HG02610 (cell line): ENCODE results near the gene SLC45A1.

Experiments
- ATAC-seq: cut with Tn5 transposase; IDR thresholded peaks from one replicate; pipeline ENCODE4 v1.9.1; 2021; ENCODE audit warnings: mild to moderate bottlenecking, moderate library complexity; ENCODE audit not compliant: unreplicated experiment

SLC45A1 gene

DNA sequence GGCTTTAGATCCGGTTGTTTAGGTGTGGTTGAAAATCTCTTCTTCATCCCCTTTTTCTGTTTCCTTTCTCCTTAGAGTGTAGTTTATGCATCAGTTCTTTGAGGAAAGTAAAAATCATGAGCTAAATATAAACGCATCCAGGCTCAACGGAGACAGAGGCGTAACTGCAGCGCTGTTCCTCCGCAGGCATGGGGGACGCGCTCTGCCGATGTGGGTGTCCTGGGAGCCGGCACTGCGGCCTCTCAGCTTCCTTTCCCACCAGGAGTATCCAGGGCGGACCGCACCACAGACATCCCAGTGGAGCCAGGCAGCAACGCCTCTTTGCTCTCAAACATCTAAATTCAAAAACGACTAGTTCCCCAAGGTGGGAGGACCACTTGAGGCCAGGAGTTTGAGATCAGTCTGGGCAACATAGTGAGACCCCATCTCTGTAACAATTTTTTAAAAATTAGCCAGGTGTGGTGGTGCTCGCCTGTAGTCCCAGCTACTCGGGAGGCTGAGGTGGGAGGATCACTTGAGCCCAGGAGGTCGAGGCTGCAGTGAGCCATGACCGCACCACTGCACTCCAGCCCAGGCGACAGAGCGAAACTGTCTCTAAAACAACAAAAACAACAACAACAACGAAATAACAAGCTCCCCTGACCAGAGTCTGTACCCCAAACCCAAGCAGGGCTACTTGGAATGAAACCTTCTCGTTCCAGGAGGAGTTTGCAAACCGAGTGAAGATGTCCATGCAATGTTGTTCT, 16.4 kb downstream of the SLC45A1 start:
- ATAC-seq = no peak

DNA sequence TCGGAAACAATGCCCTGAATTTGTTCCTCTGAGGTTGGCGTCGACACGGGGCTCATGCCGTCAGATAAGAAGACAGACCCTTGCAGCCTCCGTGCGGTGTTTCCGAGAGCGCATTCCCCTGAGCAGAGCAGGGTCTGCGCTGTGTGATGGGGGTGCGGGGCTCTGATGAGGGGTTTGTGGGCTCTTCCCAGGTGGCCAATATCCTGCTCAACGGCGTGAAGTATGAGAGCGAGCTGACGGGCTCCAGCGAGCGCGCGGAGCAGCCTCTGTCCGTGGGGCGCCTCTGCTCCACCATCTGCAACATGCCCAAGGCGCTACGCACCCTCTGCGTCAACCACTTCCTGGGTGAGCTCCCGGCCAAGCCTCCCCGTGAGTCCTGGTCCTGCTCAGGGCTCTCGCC, 17.3 kb downstream of the SLC45A1 start:
- no peak for ATAC-seq

DNA sequence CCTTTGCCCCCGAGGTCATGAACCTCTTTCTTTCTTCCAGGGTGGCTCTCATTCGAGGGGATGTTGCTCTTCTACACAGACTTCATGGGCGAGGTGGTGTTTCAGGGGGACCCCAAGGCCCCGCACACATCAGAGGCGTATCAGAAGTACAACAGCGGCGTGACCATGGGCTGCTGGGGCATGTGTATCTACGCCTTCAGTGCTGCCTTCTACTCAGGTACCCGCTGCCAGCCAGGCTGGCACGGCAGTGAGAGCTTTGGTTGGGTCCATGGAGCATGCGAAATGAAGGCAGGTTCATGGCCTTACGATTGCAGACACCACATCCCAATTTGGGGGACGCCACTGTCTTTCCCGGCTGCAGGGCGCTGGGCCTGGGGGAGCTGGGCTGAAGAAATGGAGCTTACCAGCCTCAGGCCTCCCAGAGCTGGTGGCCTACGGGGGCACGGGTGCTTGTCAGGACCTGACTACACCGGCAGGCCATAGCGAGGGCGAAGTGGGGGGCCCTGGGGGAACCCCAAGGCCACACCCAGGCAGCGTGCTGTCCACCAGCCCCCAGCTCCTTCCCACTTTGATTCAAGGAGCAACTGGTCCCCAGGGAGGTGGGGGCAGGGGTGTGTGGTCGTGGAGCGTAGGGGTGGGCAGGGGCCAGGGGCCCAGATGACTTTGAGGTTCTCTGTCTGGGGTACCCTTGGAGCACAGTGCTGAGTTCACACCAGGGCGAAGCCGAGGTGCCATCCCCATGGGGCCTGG, 20.0 kb downstream of the SLC45A1 start:
- no peak for ATAC-seq

- ATAC-seq = no peak
These were observed 20.8 kb downstream of the SLC45A1 start for GRCh38 chr1:8338526-8339202.

GRCh38 chr1:8339203-8339600, 21.3 kb downstream of the SLC45A1 start:
- ATAC-seq = no peak

DNA sequence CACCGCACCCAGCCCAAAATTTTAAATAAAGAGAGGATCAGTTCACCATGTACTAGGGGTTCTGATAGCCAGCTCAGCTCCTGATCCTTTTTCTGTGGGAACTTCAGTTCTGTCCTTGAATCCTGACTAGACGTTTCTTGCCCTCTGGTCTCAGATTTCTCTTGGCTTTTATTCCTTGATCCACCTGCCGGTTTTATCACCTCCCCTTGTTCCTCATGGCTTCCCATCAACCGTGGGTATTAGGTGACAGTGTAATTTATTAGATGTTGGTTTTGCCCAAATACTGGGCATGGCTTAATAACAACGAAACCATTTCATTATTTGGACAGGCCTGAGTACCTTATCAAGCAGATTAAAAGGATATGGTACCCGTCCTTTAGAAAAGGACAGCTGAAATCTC, 22.5 kb downstream of the SLC45A1 start:
- no peak for ATAC-seq

DNA sequence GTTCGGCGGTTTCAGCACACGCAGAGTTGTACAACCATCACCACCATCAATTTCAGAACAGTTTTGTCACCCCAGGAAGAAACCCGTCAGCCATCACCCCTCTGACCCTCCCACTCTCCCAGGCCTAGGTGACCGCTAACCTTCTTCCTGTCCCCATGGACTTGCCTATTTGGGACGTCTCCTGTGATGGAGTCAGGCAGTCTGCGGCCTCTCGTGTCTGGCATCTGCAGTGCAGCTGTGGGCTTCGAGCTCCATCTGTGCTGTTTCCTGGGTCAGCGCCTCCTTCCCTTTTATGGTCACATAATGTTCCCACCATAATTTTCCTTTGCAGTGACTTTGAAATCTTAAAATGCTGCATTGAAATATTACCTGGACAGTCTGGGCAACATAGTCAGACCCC, 24.4 kb downstream of the SLC45A1 start:
- ATAC-seq = no peak

- no peak for ATAC-seq
These were observed 25.1 kb downstream of the SLC45A1 start for GRCh38 chr1:8343044-8343443.

DNA sequence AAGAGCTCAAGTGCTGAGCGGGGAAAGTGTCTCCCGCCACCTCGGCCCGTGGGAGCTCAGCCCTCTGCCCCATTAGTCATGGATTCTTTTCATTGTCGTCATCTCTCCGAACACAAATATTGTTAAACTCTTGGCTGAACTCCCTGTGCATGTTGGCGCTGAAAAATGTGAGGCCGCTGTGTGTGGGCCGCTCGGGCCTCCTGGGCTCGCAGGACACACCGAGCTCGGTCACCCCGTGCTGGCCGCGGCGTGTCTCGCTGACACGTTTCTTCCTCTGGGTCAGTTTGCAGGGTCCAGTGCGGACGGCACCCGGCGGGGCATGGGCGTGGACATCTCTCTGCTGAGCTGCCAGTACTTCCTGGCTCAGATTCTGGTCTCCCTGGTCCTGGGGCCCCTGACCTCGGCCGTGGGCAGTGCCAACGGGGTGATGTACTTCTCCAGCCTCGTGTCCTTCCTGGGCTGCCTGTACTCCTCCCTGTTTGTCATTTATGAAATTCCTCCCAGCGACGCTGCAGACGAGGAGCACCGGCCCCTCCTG, 25.6 kb downstream of the SLC45A1 start:
- ATAC-seq = no peak

GRCh38 chr1:8344893-8345507, 27.1 kb downstream of the SLC45A1 start:
- ATAC-seq = no peak

DNA sequence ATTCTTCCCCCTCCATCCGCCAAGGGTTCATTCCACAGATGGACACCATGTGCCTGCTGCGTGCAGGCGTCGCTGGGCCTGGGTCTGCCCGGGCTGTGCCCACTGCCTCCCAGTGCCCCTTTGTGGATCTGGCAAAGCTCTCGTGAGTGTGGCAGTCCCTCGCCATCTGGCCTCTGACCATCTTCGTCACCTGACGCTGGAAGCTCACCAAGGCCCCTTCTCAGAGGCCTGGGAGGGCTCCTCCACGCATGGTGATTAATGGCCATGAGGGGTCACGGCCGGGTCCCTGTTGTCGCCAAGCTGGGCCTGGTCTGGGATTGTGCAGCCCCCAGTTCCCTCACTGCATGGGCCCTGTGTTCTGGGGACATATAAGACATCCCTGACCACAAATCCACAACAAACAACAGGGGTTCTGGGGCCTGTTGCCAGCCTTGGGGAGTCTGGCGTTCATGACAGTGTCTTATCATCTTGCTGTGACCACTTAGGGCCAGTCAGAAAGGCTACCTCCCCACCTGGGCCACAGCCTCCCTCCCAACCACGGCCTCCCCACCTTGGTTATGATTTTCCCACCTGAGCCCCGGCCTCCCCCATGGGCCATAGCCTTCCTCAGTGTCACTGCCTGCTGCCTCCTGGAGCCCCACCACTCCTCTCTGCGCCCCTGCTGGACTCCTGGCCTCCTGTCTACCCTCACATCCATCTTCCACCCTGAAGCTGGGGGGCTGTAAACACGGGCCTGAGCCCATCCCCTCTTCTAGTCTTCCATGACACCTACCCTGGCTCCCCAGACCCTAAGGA, 27.9 kb downstream of the SLC45A1 start:
- no peak for ATAC-seq

GRCh38 chr1:8347635-8348034, 29.7 kb downstream of the SLC45A1 start:
- ATAC-seq = no peak

- no peak for ATAC-seq
These were observed 30.3 kb downstream of the SLC45A1 start for GRCh38 chr1:8348047-8348776.

DNA sequence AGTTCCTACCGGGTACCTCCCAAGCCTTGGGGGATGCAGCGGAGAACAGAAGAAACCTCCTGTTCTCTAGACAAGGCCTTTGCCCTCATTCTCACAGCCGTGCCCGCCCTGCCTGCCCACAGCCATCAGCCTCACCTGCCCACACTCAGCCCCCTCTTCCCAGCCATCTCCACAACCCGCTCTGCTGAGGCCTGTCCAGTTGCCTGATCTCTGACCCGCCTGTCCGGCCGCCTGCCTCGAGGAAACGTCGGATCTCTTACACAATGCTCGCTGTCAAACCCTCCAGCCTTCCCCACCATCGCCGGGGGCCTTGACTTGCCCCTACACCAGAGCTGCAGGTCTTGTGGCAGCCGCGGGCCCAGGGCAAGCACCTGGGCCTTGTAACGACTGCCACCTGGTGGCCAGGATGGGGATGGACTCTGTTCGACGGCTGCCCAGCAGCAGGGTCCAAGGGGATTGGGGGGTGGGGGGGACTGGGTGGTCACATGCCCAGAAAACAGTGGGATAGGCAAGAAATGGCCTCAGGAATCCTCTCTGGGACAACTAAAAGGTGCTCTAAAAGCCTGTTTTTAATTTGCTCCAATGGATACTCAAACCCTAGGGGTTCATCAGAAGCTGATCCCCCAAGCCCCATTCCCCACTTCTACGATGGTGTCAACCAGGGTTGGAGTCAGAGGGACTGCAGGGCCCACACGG, 31.0 kb downstream of the SLC45A1 start:
- ATAC-seq = no peak

DNA sequence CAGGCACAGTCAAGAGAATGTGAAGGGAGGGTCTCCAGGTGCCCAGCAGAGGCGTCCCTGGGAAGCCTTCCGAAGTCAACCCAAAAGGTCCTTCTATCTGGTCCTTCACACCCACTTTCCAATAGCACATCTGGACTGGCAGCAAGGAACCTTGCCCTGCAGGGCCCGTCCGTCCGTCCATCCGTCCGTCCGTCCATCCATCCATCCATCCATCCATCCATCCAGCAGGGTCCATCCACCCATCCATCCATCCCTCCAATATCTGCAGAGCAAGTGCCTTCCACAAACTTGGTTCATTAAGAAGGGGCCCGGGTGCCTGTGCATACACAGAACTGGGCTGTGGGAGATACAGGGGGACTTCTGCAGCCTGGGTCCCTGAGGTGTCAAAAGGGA, 31.6 kb downstream of the SLC45A1 start:
- no peak for ATAC-seq

- no peak for ATAC-seq
These were observed 32.0 kb downstream of the SLC45A1 start for GRCh38 chr1:8349961-8350360.

DNA sequence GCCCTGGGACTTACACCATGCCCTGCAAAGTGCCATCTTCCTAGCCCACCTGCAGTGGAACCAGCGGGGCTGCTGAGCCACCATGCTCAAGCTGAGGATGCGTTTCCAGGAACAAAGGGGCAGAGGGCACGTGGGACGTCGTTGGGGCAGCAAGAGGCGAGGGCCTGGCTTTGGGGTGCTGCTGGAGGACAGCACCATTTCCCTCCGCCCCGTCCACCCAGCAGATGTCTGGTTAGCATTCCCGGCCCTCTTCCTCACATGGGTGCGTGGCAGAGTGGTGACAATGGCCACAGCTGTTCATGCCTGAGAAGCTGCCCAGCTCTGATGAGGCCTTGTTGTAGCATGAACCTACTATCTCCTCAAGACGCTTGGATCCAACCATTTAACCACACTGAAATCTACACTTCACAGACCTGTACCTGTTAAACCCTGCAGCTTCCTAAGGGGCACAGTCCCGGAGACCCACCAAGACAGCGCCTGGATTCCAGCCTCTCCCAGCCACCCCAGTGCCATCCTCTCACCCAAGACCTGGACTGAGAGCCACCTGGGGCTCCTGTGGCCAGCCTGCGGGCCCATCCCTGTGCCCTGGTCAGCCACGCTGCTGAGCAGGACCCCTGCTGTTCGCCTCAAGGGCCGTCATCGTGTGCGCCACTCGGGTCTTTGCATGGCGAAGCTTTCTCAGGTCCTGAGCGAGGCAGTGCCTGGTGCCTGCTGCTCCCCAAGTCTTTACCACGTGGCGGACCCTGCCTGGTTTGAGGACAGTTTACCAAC, 33.2 kb downstream of the SLC45A1 start:
- ATAC-seq = no peak

DNA sequence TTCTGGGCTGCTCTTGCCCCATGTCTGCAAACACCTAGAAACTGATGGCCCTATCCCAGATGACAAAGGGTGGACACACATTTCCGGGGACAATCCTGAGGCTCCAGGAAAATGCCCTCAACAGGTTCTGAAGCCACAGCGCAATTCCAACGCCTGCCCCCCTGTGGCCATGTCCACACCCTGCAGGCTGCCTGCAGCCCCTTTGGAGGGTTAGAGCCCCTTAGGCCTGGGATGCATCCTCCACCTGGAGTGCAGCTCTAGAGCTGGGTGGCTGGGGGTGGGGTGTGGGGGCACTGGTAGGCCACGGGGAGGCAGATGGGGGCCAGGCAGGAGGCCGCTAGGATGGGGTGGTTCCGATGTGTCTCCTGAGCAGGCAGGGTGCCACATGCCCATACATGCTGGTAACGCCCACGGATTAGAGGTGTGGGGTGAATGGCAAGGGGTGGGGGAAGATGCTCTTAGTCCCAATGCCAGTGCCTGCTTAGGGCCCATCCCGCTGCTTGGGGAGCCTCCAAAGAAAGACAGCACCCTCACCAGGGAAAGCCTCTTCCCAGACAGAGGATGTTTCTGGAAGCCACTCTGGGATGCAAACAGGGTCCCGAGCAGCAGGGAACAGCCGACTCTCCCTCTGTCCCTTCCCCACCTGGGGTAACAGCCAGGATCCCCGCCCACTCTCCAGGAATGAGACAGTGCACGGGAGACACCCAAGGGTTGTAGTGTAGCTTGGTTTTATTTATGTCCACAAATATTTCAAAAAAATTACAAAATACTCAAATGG, 34.0 kb downstream of the SLC45A1 start:
- no peak for ATAC-seq
